Transverse colon (tissue), 4 donors: Measurements from ENCODE around the gene NUB1. TPM values are rescaled to one million over a fixed set of nuclear protein-coding genes. Genes with fewer than 3 reads are reported as not detected.

Experiments used
- DNase-seq: peaks from one replicate; pipeline ENCODE4 v3.0.0-alpha.2; 2019
- H3K27ac ChIP-seq, 4 donors: fragments of 200-600 bp; sonication (generic); 2 replicates each; pipeline ENCODE4 v1.5.1; 2016 to 2018; ENCODE audit warnings: inconsistent platforms in 4 of 4
- H3K27me3 ChIP-seq: fragments of 200-600 bp; sonication (generic); 2 replicates; pipeline ENCODE4 v1.5.1; 2017; ENCODE audit warnings: inconsistent platforms
- H3K36me3 ChIP-seq, 4 donors: fragments of 200-600 bp; sonication (generic); 2 replicates each; pipeline ENCODE4 v1.5.1; 2017 to 2019; ENCODE audit warnings: inconsistent platforms in 4 of 4
- H3K4me1 ChIP-seq, 4 donors: fragments of 200-600 bp; sonication (generic); 2 replicates each; pipeline ENCODE4 v1.5.1; 2017 to 2020; ENCODE audit warnings: inconsistent platforms in 4 of 4
- H3K4me3 ChIP-seq, 4 donors: fragments of 200-600 bp; sonication (generic); 1 replicate in 1 of 4; 2 replicates in 3 of 4; pipeline versions ENCODE4 v1.5.1 to v1.6.1; 2017 to 2019; ENCODE audit warnings: inconsistent platforms in 4 of 4
- H3K9me3 ChIP-seq, 2 donors: fragments of 200-600 bp; sonication (generic); 2 replicates each; pipeline ENCODE4 v1.5.1; 2017 to 2019; ENCODE audit warnings: inconsistent platforms in 2 of 2
- EP300 ChIP-seq: sonication (generic); formaldehyde crosslinking; IDR thresholded peaks from one replicate; pipeline ENCODE4 v1.6.1; 2017; ENCODE audit warnings: antibody characterized with exemption, low read depth
- POLR2A ChIP-seq: fragments of 450-650 bp; IDR thresholded peaks from one replicate; pipeline ENCODE4 v1.6.1; 2016; ENCODE audit warnings: antibody characterized with exemption, mild to moderate bottlenecking, moderate library complexity
- POLR2AphosphoS5 ChIP-seq, 3 donors: sonication (generic); formaldehyde crosslinking; IDR thresholded peaks; one replicate each; pipeline ENCODE4 v1.6.1; 2016; ENCODE audit warnings: antibody characterized with exemption in 3 of 3
- WGBS, 2 donors: methylation state at CpG; one replicate each; pipeline ENCODE4 v1.1.5; 2018; ENCODE audit warnings: low coverage in 1 of 2; 5-methylcytosine and 5-hydroxymethylcytosine counted together
- in situ Hi-C, 4 donors: fragments of 200-750 bp; cut with MboI; loops; one replicate each; pipeline versions ENCODE4 v1.15.0 to v1.15.1; 2017; ENCODE audit warnings: low sequenced_read_pairs in 3 of 4, low pct_ligation_motif_present in 1 of 4, low pct_unique_long_range_greater_than_20kb in 1 of 4
- intact Hi-C: fragments of 100-400 bp; cut with DNase I; formaldehyde crosslinking; loops from one replicate; pipeline ENCODE4 v1.15.1; 2023; ENCODE audit warnings: low total_unique reads
- total RNA-seq, 4 donors: library from RNA; depleted of rRNA; stranded (reverse); fragments of >200 nt; gene quantifications; one replicate each; pipeline ENCODE4 v1.1.0, GENCODE V29; 2016
- TF ChIP-seq, protein P1 (sequence below), 5 experiments: fragments of 200-600 bp in 3 of 5; fragments of 450-650 bp in 2 of 5; sonication (generic) in 3 of 5; IDR thresholded peaks; 1 replicate in 2 of 5; 2 replicates in 3 of 5; pipeline ENCODE4 v1.5.1; 2016 to 2017; ENCODE audit warnings: antibody characterized with exemption in 5 of 5, inconsistent platforms in 3 of 5, mild to moderate bottlenecking in 2 of 5, moderate library complexity in 1 of 5

NUB1 gene
- total RNA-seq, 4 donors from 2014 or later: 26.3 to 69.5 (median 56.4) TPM

DNA sequence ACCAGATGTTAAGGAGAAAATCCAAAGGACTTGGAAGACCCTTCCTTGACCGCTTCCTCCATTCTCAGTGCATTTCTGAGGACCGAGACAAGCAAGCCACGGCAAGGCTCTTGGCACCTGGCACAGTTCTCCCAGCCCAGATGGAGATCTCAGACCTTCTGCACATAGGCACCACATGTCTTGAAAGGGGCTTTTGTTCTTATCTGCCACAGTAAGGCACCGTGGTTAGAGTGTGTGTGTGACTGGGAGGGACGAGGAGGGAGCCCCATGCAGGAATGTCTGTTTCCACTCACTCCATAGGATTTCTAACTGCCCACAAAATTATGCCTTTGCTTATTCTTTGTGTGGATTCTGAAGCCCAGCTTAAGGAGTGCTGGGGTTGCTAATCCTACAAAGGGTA is 78.5 kb downstream of the NUB1 start:
- TF ChIP-seq POLR2AphosphoS5 (IDR thresholded peaks at IDR 0.05) (no peak), EP300 (no peak), POLR2A (no peak)
- TF ChIP-seq, protein P1, sequence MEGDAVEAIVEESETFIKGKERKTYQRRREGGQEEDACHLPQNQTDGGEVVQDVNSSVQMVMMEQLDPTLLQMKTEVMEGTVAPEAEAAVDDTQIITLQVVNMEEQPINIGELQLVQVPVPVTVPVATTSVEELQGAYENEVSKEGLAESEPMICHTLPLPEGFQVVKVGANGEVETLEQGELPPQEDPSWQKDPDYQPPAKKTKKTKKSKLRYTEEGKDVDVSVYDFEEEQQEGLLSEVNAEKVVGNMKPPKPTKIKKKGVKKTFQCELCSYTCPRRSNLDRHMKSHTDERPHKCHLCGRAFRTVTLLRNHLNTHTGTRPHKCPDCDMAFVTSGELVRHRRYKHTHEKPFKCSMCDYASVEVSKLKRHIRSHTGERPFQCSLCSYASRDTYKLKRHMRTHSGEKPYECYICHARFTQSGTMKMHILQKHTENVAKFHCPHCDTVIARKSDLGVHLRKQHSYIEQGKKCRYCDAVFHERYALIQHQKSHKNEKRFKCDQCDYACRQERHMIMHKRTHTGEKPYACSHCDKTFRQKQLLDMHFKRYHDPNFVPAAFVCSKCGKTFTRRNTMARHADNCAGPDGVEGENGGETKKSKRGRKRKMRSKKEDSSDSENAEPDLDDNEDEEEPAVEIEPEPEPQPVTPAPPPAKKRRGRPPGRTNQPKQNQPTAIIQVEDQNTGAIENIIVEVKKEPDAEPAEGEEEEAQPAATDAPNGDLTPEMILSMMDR (IDR thresholded peaks at IDR 0.05): no peak
- no peak for DNase-seq

DNA sequence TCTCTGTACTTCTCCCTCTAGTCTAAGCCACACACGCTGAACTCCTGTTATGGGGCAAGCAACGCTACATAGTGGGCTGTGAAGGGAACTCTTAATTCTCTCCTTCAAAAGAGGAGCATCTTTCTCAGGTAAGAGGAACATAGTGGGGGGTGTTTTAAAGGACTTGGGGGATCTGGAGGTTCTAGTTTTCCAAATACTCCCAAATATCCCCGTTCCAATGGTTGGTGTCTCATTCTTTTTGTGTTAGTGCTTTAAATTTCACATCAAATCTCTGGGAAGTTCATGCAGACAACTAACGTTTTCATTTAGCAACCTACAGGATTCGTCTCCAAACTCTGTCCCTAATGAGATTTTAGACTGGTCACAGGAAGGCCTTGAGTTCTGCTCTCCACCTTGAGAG is 80.6 kb downstream of the NUB1 start:
- no peaks in the 10 kb centered on the region for H3K36me3 ChIP-seq
- intact Hi-C loops (no loop called here), in situ Hi-C loops (no loop called here)
- peaks cover 0 to 2% (median 0%) of the 10 kb centered on the region in 4 donors for H3K4me1 ChIP-seq
- no peak for DNase-seq
- H3K4me3 ChIP-seq: no peak overlapping the region
- H3K27ac ChIP-seq: no peak overlapping the region
- TF ChIP-seq POLR2A (no peak), POLR2AphosphoS5 (IDR thresholded peaks at IDR 0.05) (no peak), EP300 (no peak)
- TF ChIP-seq, protein P1 (IDR thresholded peaks at IDR 0.05): no peak
- 75 to 77% methylated on average over 3 to 5 of the region's 5 CpGs for WGBS, 2 donors
- peaks cover 0 to 7% of the 10 kb centered on the region in 2 donors for H3K9me3 ChIP-seq
- H3K27me3 ChIP-seq: no peaks in the 10 kb centered on the region

More for the DNA sequence above, 78.5 kb downstream of the NUB1 start:
- peaks cover 0 to 7% of the 10 kb centered on the region in 2 donors for H3K9me3 ChIP-seq
- 60 to 74% methylated on average over 1 to 5 of the region's 5 CpGs for WGBS, 2 donors
- no peak overlapping the region for H3K27ac ChIP-seq
- H3K27me3 ChIP-seq: no peaks in the 10 kb centered on the region
- in situ Hi-C loops: no loop called here
- no peaks in the 10 kb centered on the region for H3K4me1 ChIP-seq
- H3K4me3 ChIP-seq: no peak overlapping the region
- no peaks in the 10 kb centered on the region for H3K36me3 ChIP-seq
- intact Hi-C loops: no loop called here

DNA sequence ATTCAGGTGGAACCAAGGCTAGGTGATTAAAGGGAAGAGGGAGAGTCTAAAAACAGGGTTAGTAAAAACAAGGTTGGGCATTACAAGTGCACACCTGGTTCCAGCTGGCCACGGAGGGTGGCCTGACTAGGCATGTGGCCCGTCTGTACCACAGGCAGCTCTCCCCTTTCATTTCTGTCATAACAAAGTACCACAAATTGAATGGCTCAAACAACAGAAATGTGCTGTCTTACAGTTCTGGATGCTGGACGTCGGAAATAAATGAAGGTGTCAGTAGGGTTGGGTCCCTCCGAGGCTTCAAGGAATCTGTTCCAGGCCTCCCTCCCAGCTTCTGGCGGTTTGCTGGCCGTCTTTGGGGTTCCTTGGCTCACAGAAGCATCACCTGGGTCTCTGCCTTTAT is 81.6 kb downstream of the NUB1 start:
- Histone ChIP-seq H3K27ac (no peak overlapping the region), H3K36me3 (no peaks in the 10 kb centered on the region), H3K4me1 (peaks cover 0 to 5% (median 2%) of the 10 kb centered on the region in 4 donors), H3K4me3 (no peak overlapping the region), H3K9me3 (peaks cover 0 to 7% of the 10 kb centered on the region in 2 donors), H3K27me3 (no peaks in the 10 kb centered on the region)
- no peak for DNase-seq
- intact Hi-C loops (no loop called here), in situ Hi-C loops (no loop called here)
- 58 to 84% methylated on average over 2 to 7 of the region's 7 CpGs for WGBS, 2 donors
- no peak for TF ChIP-seq POLR2A
- TF ChIP-seq EP300: no peak
- TF ChIP-seq POLR2AphosphoS5 (IDR thresholded peaks at IDR 0.05): no peak
- TF ChIP-seq, protein P1 (IDR thresholded peaks at IDR 0.05): no peak

DNA sequence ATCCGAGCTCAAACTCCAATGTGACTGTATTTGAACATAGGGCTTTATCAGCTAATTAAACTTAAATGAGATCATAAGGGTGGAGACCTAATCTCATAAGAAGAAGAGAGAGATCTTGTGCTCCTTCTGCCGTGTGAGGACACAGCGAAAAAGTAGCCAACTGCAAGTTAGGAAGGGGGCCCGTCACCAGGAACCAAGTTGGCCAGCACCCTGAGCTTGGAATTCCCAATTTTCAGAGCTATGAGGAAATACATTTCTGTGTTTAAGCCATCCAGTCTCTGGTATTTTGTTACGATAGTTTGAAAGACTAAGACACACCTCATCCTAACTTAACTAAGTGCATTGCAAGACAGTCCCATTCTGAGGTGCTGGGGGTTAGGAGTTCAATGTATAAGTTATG is 82.3 kb downstream of the NUB1 start:
- no peak overlapping the region for H3K4me3 ChIP-seq
- DNase-seq: no peak
- TF ChIP-seq POLR2A: no peak
- TF ChIP-seq EP300: no peak
- no peak for TF ChIP-seq POLR2AphosphoS5 (IDR thresholded peaks at IDR 0.05)
- TF ChIP-seq, protein P1 (IDR thresholded peaks at IDR 0.05): no peak
- no peaks in the 10 kb centered on the region for H3K36me3 ChIP-seq
- H3K27me3 ChIP-seq: no peaks in the 10 kb centered on the region
- intact Hi-C loops: no loop called here
- WGBS, 2 donors: 83% methylated on average over 5 of the region's 5 CpGs; no CpG with 5 or more reads in 1 of the 2 donors
- no peak overlapping the region for H3K27ac ChIP-seq
- in situ Hi-C loops: no loop called here
- H3K4me1 ChIP-seq: peaks cover 0 to 7% (median 5%) of the 10 kb centered on the region in 4 donors
- peaks cover 0 to 7% of the 10 kb centered on the region in 2 donors for H3K9me3 ChIP-seq
